PC-3 (cell line): ENCODE measurements around the gene CUL4A. TPM values are rescaled to one million over a fixed set of nuclear protein-coding genes. Genes with fewer than 3 reads are reported as not detected.

Source experiments
- ATAC-seq: fragments of 200-7000 bp; cut with Tn5 transposase; 2 replicates; pipeline ENCODE4 v1.9.1; 2020; ENCODE audit warnings: mild to moderate bottlenecking, moderate library complexity
- BruUV-seq: library from RNA; stranded (reverse); fragments of 400-500 nt; replicated peaks from 2 replicates; lab custom pipeline; 2021; lab: Mats Ljungman, UMichigan
- CTCF ChIA-PET: fragments of 300-600 bp; sonication (Branson Sonifier 250); formaldehyde crosslinking; loops from one replicate; lab custom pipeline; 2022; ENCODE audit warnings: antibody characterized with exemption; lab: Charles Lee
- POLR2A ChIA-PET: fragments of 300-600 bp; sonication (Branson Sonifier 250); formaldehyde crosslinking; loops from one replicate; lab custom pipeline; 2022; ENCODE audit warnings: antibody characterized with exemption; ENCODE audit not compliant: unreplicated experiment; lab: Charles Lee
- DNase-seq: peaks from one replicate; pipeline ENCODE4 v3.0.0-alpha.2; 2015
- H2AFZ ChIP-seq: fragments of 300-600 bp; sonication (generic); 2 replicates; pipeline ENCODE4 v1.6.0; 2016; ENCODE audit warnings: antibody characterized with exemption, low read length
- H3F3A ChIP-seq: fragments of 300-600 bp; sonication (generic); one replicate; pipeline ENCODE4 v1.6.0; 2017; ENCODE audit warnings: antibody characterized with exemption, low read length, control low read depth, mild to moderate bottlenecking; ENCODE audit not compliant: unreplicated experiment
- H3K27ac ChIP-seq: fragments of 300-600 bp; sonication (generic); 2 replicates; pipeline ENCODE4 v1.5.1; 2016; ENCODE audit warnings: mild to moderate bottlenecking, low read length
- H3K27me3 ChIP-seq: fragments of 300-600 bp; sonication (generic); 2 replicates; pipeline ENCODE4 v1.6.1; 2016; ENCODE audit warnings: low read length, mixed read lengths
- H3K36me3 ChIP-seq: fragments of 300-600 bp; sonication (generic); 2 replicates; pipeline ENCODE4 v1.6.1; 2016; ENCODE audit warnings: low read depth, mixed run types, low read length, mixed read lengths
- H3K4me1 ChIP-seq: fragments of 300-600 bp; sonication (generic); 2 replicates; pipeline ENCODE4 v1.5.1; 2016; ENCODE audit warnings: low read length; ENCODE audit not compliant: insufficient read depth
- H3K4me2 ChIP-seq: fragments of 300-600 bp; sonication (generic); 2 replicates; pipeline ENCODE4 v1.6.0; 2016; ENCODE audit warnings: low read length
- H3K4me3 ChIP-seq: fragments of 300-600 bp; sonication (generic); 2 replicates; pipeline ENCODE4 v1.5.1; 2016; ENCODE audit warnings: mild to moderate bottlenecking, low read length, mixed read lengths
- H3K79me2 ChIP-seq: fragments of 300-600 bp; sonication (generic); 2 replicates; pipeline ENCODE4 v1.6.1; 2017; ENCODE audit warnings: low read length, mixed read lengths
- H3K9ac ChIP-seq: fragments of 300-600 bp; sonication (generic); 2 replicates; pipeline ENCODE4 v1.6.0; 2016; ENCODE audit warnings: mild to moderate bottlenecking, low read length
- H3K9me2 ChIP-seq: fragments of 300-600 bp; sonication (generic); replicated peaks from 2 replicates; pipeline ENCODE4 v1.6.1; 2016; ENCODE audit warnings: mixed run types, low read length, mixed read lengths
- H3K9me3 ChIP-seq: fragments of 300-600 bp; sonication (generic); 2 replicates; pipeline ENCODE4 v1.6.1; 2016; ENCODE audit warnings: low read length, mixed read lengths
- H4K20me1 ChIP-seq: fragments of 300-600 bp; sonication (generic); 2 replicates; pipeline ENCODE4 v1.6.1; 2016; ENCODE audit warnings: low read length, mixed read lengths
- CTCF ChIP-seq: fragments of 300-600 bp; sonication (generic); conservative IDR thresholded peaks from 2 replicates; pipeline ENCODE4 v1.5.1; 2017; ENCODE audit warnings: antibody characterized with exemption, low read depth, mild to moderate bottlenecking, low read length
- EZH2 ChIP-seq: fragments of 300-600 bp; sonication (generic); IDR thresholded peaks from one replicate; pipeline ENCODE4 v1.6.1; 2017; ENCODE audit warnings: antibody characterized with exemption, mild to moderate bottlenecking, low read length; ENCODE audit not compliant: unreplicated experiment
- EZH2phosphoT487 ChIP-seq: fragments of 300-600 bp; sonication (generic); IDR thresholded peaks from 2 replicates; pipeline ENCODE4 v1.6.1; 2018; ENCODE audit warnings: mild to moderate bottlenecking, antibody characterized with exemption, low read length, borderline replicate concordance
- intact Hi-C: fragments of 100-400 bp; cut with micrococcal nuclease; formaldehyde crosslinking; loops from 2 replicates; pipeline ENCODE4 v1.9.0; 2023
- total RNA-seq: library from RNA; depleted of rRNA; stranded (reverse); fragments of >200 nt; gene quantifications from 2 replicates; pipeline ENCODE4 v1.2.3, GENCODE V29; 2014

CUL4A gene
- total RNA-seq, 1 experiment from 2014 or later: 82.4 TPM

DNA sequence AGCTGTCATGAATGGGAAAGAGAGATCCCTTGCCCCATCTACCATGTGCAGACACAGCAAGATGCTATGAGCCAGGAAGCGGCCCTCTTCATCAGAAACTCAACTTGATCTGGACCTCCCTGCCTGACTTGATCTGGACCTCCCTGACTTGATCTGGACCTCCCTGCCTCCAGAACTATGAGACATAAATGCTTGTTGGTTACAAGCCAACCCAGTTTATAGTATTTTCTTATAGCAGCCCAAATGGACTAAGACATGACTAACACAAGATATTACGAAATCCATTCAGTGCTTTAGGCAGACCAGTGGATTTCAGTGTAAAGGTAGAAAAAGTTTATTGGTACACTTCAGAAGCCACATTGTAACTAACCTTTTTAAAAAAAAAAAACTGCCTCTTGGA, 16.5 kb upstream of the CUL4A start:
- CTCF ChIA-PET: no interaction called here
- H3K4me3 ChIP-seq: no peak overlapping the region

DNA sequence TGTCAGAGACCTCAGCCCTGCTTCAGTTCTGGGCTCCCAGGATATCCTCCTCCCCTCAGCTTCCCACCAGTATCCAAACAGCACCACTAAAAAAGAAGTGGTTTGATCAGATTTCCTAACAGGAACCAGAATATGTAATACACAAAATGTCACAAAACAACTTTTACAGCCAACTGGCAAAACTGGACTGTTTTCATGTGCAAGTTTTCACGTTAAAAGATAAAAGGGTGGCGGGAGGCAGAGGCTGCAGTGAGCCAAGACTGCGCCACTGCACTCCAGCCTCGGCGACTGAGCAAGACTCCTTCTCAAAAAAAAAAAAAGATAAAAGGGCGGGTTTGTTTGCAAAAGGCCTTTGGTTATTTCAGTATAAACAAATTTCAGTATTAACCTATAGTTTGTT, 14.1 kb upstream of the CUL4A start:
- no peaks in the 10 kb centered on the region for H3K9me2 ChIP-seq
- H3K4me2 ChIP-seq: no peak overlapping the region
- POLR2A ChIA-PET: no interaction called here
- H3K79me2 ChIP-seq: peaks cover 18% of the 10 kb centered on the region
- DNase-seq (no peak), ATAC-seq (no peak)
- H4K20me1 ChIP-seq: no peaks in the 10 kb centered on the region
- no peak overlapping the region for H3K27ac ChIP-seq
- no peak overlapping the region for H3K4me3 ChIP-seq
- H3K27me3 ChIP-seq: no peaks in the 10 kb centered on the region
- H3K4me1 ChIP-seq: peaks cover 8% of the 10 kb centered on the region
- no TSS peak for BruUV-seq
- CTCF ChIA-PET: no interaction called here
- H3K36me3 ChIP-seq: peaks cover 45% of the 10 kb centered on the region
- no peaks in the 10 kb centered on the region for H3F3A ChIP-seq
- H2AFZ ChIP-seq: no peak overlapping the region
- H3K9me3 ChIP-seq: no peaks in the 10 kb centered on the region
- intact Hi-C loops: no loop called here
- TF ChIP-seq EZH2phosphoT487: no peak
- no peak for TF ChIP-seq EZH2
- H3K9ac ChIP-seq: no peak overlapping the region

More for the DNA sequence above, 16.5 kb upstream of the CUL4A start:
- intact Hi-C loops: no loop called here
- BruUV-seq: no TSS peak
- Histone ChIP-seq H3K4me1 (peaks cover 13% of the 10 kb centered on the region), H3K4me2 (no peak overlapping the region), H3F3A (no peaks in the 10 kb centered on the region), H3K79me2 (no peaks in the 10 kb centered on the region), H3K9ac (no peak overlapping the region), H4K20me1 (no peaks in the 10 kb centered on the region), H3K27me3 (no peaks in the 10 kb centered on the region), H3K9me3 (no peaks in the 10 kb centered on the region), H3K9me2 (no peaks in the 10 kb centered on the region), H2AFZ (no peak overlapping the region), H3K36me3 (peaks cover 54% of the 10 kb centered on the region), H3K27ac (peak overlapping the region; percentile 43; the same call in 1 of the 2 replicates)
- no peak for TF ChIP-seq CTCF
- no peak for TF ChIP-seq EZH2
- no peak for TF ChIP-seq EZH2phosphoT487
- peak; percentile 64 for ATAC-seq
- POLR2A ChIA-PET: no interaction called here
- DNase-seq: peak; percentile 69

DNA sequence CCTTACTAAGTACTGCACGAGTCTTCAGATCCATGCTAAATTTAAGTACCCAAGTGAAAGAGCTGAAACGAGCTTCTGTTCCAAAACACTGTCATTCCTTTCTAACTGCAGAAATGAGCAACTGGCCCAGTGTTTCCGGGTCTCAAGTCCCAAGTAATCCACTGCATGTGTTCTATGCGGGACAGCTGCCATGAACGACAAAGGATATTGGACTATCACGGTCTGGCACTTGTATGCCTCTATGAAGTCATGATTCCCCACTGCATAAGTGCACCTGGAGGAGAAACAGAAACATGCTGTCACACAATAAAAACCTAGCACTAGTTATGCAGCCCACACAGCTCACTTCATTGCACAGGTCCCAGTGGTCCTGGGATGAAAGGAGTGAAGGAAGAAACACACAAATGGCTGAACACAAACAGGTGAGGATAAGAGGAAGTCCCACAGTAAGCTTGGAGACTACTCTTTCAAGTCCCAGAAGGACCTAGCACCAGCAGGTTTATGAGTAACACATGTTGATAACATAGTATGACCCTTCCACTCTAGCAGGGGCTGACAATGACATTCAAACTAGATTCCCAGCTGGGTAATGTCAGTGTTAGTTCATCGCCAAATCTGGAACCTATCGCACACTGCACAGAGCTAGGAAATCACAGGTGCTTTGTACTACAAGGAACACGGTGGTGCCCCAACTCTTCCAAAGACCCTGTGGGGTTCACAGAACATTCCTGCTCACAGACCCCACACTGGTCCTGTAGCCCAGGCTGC, 12.3 kb upstream of the CUL4A start:
- intact Hi-C loops: no loop called here
- no peak overlapping the region for H3K27ac ChIP-seq
- H3K4me1 ChIP-seq: peaks cover 8% of the 10 kb centered on the region
- H3K79me2 ChIP-seq: peaks cover 36% of the 10 kb centered on the region
- H2AFZ ChIP-seq: no peak overlapping the region
- H3K4me2 ChIP-seq: no peak overlapping the region
- H3F3A ChIP-seq: no peaks in the 10 kb centered on the region
- no peaks in the 10 kb centered on the region for H3K9me2 ChIP-seq
- H3K4me3 ChIP-seq: no peak overlapping the region
- H3K36me3 ChIP-seq: peaks cover 39% of the 10 kb centered on the region
- no peak overlapping the region for H3K9ac ChIP-seq
- POLR2A ChIA-PET: no interaction called here
- BruUV-seq: no TSS peak
- H3K27me3 ChIP-seq: no peaks in the 10 kb centered on the region
- ATAC-seq (no peak), DNase-seq (no peak)
- no peak for TF ChIP-seq EZH2phosphoT487
- no peak for TF ChIP-seq EZH2
- TF ChIP-seq CTCF: no peak
- H3K9me3 ChIP-seq: no peaks in the 10 kb centered on the region
- H4K20me1 ChIP-seq: no peaks in the 10 kb centered on the region
- CTCF ChIA-PET: no interaction called here
